ENCODE data around the gene ADGRG6. TPM values are rescaled to one million over a fixed set of nuclear protein-coding genes. Genes with fewer than 3 reads are reported as not detected.

ADGRG6 gene
- total RNA-seq, 4 donors from 2014 or later, result 15.7 to 43.3 (median 32.2) TPM

DNA sequence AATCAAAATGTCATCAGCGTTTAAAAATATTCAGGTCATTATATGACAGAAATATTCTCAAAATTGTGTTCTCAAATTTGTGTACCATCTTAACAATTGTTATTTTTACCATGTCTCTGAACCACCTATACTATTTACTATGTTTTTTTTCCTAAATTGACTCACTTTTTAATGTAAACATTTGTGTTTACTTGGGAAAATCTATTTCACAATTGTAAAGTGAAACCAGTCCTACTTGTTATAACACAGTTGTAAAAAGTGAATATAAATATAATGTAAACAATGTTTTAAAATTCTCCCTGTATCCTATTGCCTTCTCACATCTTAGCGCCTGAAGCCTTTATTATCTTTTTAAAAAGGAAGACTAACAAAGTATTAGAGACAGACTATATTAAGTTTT is 83.5 kb downstream of the ADGRG6 start:
- DNase-seq, result no peak
- H3K9me3 ChIP-seq, result no peaks in the 10 kb centered on the region
- H3K27me3 ChIP-seq, result no peaks in the 10 kb centered on the region
- H3K4me3 ChIP-seq, result no peak overlapping the region
- no peak for TF ChIP-seq POLR2A (IDR thresholded peaks at IDR 0.05)
- TF ChIP-seq, protein P1, sequence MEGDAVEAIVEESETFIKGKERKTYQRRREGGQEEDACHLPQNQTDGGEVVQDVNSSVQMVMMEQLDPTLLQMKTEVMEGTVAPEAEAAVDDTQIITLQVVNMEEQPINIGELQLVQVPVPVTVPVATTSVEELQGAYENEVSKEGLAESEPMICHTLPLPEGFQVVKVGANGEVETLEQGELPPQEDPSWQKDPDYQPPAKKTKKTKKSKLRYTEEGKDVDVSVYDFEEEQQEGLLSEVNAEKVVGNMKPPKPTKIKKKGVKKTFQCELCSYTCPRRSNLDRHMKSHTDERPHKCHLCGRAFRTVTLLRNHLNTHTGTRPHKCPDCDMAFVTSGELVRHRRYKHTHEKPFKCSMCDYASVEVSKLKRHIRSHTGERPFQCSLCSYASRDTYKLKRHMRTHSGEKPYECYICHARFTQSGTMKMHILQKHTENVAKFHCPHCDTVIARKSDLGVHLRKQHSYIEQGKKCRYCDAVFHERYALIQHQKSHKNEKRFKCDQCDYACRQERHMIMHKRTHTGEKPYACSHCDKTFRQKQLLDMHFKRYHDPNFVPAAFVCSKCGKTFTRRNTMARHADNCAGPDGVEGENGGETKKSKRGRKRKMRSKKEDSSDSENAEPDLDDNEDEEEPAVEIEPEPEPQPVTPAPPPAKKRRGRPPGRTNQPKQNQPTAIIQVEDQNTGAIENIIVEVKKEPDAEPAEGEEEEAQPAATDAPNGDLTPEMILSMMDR (IDR thresholded peaks at IDR 0.05), result no peak
- no peaks in the 10 kb centered on the region for H3K4me1 ChIP-seq
- H3K36me3 ChIP-seq, result no peaks in the 10 kb centered on the region
- no peak overlapping the region for H3K27ac ChIP-seq

DNA sequence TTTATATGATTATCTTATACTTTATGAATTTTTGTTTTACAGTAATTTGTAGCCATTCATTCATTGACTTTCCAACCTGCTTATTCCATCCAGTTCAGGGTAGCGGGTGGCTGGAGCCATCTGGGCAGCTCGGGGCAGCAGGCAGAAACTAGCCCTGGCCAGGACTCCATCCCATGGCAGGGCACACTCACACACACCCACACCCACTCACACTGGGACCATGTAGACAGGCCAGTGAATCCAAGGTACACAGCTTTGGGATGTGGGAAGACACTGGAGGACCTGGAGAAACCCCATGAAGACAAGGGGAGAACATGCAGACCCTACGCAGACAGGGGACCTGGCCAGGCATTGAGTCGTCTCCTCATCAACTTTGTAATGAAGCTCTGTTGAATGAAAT is 84.8 kb downstream of the ADGRG6 start:
- Histone ChIP-seq H3K27ac (no peak overlapping the region), H3K36me3 (no peaks in the 10 kb centered on the region), H3K4me1 (no peaks in the 10 kb centered on the region), H3K4me3 (no peak overlapping the region), H3K27me3 (no peaks in the 10 kb centered on the region), H3K9me3 (no peaks in the 10 kb centered on the region)
- TF ChIP-seq, protein P1 (IDR thresholded peaks at IDR 0.05), result no peak
- TF ChIP-seq POLR2A (IDR thresholded peaks at IDR 0.05), result no peak
- DNase-seq, result no peak

DNA sequence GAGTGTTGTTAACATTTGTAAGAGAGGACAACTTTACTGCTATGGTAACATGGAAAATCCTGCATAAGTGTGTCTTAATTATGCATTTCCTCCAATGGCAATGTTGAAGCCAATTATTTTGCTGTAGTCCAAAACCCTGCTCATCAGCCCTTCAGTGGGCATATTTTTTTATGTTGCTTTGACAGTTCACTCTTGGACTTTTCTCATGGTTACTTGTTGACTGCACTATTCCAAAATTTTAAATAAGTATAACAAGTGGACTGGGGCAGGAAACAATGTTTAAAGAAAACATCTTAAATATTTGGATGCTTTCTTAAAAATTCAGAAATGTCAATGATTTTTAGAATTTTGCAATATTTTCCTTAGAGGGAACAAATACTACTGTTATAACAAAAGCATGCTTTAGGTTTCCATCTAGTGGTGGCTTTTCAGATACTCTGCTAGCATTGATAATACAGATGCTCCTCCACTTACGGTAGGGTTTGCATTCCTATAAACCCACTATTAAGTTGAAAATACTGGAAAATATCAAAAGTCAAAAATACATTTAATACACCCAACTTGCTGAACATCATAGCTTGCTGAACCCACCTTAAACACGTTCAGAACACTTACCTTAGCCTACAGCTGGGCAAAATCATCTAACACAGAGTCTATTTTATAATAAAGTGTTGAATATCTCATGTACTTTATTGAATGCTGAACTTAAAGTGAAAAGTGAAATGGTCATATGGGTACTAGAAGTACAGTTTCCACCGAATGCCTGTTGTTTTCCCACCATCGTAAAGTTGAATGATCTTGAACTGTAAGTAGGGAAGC is 86.4 kb downstream of the ADGRG6 start:
- Histone ChIP-seq H3K27ac (no peak overlapping the region), H3K4me1 (no peaks in the 10 kb centered on the region), H3K27me3 (no peaks in the 10 kb centered on the region), H3K9me3 (no peaks in the 10 kb centered on the region), H3K4me3 (no peak overlapping the region), H3K36me3 (no peaks in the 10 kb centered on the region)
- TF ChIP-seq, protein P1 (IDR thresholded peaks at IDR 0.05), result peak in 5 of 6 experiments; percentile 23 to 74 (median 68)
- TF ChIP-seq POLR2A (IDR thresholded peaks at IDR 0.05), result no peak
- DNase-seq, result no peak

DNA sequence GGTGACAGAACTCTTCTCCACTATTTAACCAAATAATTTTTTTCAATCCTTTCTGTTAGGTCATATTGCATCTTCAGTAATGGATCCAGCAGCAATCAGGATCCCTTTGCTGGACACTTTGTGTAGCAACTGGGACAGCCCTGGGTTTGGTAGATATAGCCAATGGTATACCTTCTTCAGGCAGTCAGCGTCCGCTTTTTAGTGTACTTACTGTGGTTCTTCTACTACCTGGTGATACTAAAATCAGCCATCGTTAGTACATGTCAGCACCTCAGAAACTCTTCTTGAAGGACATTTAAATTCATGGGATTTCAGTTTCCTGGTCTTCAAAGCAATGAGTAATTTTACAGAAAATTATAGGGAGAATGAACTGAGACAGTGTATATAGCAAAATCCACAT is 93.5 kb downstream of the ADGRG6 start:
- Histone ChIP-seq H3K27ac (no peak overlapping the region), H3K4me3 (no peak overlapping the region), H3K27me3 (no peaks in the 10 kb centered on the region), H3K9me3 (no peaks in the 10 kb centered on the region), H3K4me1 (no peaks in the 10 kb centered on the region), H3K36me3 (no peaks in the 10 kb centered on the region)
- TF ChIP-seq, protein P1 (IDR thresholded peaks at IDR 0.05), result no peak
- TF ChIP-seq POLR2A (IDR thresholded peaks at IDR 0.05), result no peak
- no peak for DNase-seq

DNA sequence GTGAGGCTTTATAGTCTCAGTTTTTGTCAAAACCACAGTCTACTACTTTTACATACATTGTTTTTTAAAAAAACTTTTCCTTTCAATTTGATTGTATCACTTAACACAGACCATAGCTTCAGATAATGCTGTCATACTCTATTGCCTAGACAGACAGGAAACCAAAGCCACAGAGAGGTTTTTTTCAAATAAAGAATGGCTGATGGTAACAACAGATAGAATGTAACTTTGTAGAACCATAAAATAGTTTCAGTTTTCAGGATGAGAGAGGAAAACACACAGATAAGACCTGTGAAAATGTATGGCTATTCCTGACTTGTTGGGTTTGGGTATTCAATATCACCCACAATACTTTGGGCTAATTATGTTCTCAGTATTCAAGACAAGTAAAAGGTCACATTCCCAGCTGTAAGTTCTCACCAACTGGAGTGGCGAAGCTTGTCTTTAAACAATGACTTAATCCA is 94.0 kb downstream of the ADGRG6 start:
- Histone ChIP-seq H3K4me1 (no peaks in the 10 kb centered on the region), H3K4me3 (no peak overlapping the region), H3K36me3 (no peaks in the 10 kb centered on the region), H3K27ac (no peak overlapping the region), H3K9me3 (no peaks in the 10 kb centered on the region), H3K27me3 (no peaks in the 10 kb centered on the region)
- TF ChIP-seq POLR2A (IDR thresholded peaks at IDR 0.05), result no peak
- TF ChIP-seq, protein P1 (IDR thresholded peaks at IDR 0.05), result no peak
- DNase-seq, result no peak

Data from Peyer's patch (tissue), 4 donors.